Germinal center (tissue), 1 donor: ENCODE data around the gene ABHD16B.
A peak's percentile ranks its signal among the peaks of the same experiment; 100 is the strongest.

ENCODE experiments used
- DNase-seq: peaks from one replicate; pipeline ENCODE4 v3.0.0; 2012; ENCODE audit warnings: mixed read lengths, low spot score

ABHD16B gene

GRCh38 chr20:63861365-63861934 is at the start of gene ABHD16B:
Gene ABHD16B (plus strand): TSS chr20:63861498. CDS start chr20:63861541, 43 bp downstream.
- no peak for DNase-seq

GRCh38 chr20:63814891-63815614 is 46.2 kb upstream of the ABHD16B start:
- no peak for DNase-seq

DNA sequence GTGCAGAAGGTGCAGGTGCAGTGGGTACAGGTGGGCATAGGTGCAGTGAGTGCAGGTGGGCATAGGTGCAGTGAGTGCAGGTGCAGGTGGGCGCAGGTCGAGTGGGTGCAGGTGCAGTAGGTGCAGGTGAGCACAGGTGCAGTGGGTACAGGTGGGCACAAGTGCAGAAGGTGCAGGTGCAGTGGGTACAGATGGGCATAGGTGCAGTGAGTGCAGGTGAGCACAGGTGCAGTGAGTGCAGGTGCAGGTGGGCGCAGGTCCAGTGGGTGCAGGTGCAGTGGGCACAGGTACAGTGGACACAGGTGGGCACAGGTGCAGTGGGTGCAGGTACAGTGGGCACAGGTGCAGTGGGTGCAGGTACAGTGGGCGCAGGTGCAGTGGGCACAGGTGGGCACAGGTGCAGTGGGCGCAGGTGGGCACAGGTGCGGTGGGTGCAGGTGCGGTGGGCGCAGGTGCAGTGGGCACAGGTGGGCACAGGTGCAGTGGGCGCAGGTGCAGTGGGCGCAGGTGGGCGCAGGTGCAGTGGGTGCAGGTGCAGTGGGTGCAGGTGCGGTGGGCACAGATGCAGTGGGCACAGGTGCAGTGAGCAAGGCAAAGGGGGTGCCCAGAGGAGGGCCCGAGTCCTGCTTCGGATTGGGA is 45.6 kb upstream of the ABHD16B start:
- DNase-seq = no peak

GRCh38 chr20:63819224-63819921 is 41.9 kb upstream of the ABHD16B start:
- DNase-seq = no peak

GRCh38 chr20:63821811-63822210 is 39.5 kb upstream of the ABHD16B start:
- DNase-seq = no peak

- DNase-seq = no peak
Measured at GRCh38 chr20:63822276-63822696, 39.0 kb upstream of the ABHD16B start.

DNA sequence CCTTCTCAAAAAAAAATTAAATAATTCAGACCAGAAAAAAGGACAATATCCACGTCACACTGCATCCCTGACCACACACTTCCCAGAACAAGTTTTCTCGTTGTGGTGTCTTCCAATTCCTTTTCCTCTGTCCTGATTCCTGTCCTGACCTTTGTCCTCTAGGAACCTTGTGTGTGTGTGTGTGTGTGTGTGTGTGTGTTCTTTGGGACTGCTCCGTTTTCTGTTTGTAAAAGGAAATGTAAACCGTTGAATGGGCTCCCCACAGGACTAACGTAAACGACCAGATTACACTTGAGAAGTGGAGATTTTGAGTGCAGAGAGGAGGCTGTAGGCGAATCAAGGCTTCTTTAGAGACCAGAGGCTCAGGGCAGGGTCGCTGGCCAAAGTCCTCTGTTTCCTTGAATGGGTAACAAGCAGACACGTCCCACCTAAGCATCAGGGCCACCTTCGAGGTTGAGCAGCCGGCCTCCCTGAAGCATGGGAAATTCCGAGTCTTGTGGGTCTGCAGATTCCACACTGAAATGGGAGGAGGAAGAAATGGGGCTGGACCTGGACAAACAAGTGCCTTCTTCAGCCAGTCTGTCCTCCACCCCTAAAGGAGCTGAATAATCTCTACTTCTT is 37.5 kb upstream of the ABHD16B start:
- DNase-seq = no peak

DNA sequence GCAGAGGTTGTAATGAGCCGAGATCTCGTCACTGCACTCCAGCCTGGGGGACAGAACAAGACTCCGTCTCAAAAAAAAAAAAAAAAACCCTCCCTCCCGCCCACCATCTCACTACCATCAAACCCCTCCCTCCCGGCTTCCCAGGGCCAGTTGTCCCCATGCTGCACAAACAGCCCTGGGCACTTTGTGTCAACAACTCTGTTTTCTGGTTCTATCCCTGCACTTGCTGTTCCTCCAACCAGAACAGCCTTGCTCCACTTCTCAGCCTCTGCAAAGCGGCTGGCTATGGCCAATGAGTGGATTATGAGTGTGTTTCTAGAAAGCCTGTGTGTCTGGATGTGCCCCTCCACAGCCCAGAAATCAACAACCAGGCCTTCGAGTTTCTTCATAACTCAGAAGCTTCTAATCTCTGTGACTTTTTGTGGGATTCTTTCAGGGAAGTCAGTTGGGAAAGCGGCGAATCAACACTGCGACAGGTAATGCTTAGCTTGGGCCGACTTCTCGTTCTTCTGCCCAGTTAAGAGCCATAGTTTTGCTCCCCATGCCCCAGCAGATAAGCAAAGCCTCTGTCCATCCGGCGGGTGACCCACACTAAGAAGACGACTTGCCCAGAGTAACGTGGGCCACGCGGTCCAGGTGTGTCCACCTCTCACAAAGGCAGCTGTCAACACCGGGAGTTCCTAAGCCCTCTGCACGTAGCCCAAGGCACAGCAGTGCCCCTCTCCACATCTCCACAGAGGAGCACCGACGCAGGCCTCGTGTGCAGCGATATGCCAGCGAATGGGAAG is 35.8 kb upstream of the ABHD16B start:
- DNase-seq = no peak

- no peak for DNase-seq
Measured at GRCh38 chr20:63826753-63827152, 34.5 kb upstream of the ABHD16B start.

GRCh38 chr20:63828124-63828523 is 33.2 kb upstream of the ABHD16B start:
- DNase-seq = no peak

DNA sequence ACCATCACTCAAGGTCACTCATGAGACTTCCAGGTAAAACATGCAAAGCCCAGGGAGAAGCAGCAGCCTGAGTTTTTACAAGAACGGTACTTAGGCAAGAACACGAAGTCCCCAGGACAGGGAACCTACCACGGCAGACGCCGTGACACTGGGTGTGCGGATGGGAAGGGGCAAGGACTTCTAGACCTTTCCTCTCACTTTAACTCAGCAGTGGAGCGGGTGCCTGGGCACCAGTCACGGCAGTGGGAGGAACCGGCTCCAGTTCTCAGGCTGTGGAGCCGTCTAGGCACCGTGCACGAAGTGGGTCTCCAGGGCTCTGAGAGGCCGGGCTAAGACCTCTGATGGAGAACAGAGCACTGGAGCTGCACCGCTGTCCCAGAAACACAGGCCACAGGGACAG is 32.8 kb upstream of the ABHD16B start:
- DNase-seq = no peak

DNA sequence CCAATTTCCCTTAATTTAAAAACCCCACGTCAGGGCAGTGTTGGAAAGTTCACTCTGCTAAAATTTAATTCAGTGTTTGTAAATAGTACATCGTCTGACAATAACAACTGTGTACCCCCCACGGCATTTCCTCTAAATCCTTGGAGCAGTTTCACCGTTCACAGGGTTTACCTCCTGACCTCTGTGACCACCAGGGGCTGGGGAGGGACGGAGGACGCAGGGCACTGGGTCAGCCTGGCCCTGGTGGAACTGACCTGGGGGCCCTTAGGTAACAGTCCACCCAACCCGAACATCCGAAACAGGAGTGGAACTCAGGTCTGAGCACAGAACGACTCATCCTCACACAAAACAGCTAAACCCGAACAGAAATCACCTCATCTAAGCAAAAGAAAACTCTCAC is 32.3 kb upstream of the ABHD16B start:
- no peak for DNase-seq

DNA sequence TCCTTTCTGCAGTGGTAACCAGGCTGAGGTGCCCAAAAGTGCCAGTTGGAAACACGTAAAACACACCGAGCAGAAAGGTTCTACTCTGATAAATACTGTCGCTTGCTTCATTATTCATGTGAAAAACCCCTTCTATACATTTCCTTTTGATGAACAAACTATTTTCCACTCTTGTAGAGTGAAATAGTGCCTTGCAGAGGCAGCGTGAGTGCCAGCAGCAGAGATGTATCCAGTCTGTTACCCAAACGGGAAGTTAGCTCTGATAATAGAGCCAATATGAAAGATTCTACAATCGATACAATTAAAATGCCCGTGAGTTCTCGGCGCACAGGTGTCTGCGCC is 31.7 kb upstream of the ABHD16B start:
- DNase-seq = no peak

GRCh38 chr20:63829945-63830835 is 31.1 kb upstream of the ABHD16B start:
- no peak for DNase-seq

DNA sequence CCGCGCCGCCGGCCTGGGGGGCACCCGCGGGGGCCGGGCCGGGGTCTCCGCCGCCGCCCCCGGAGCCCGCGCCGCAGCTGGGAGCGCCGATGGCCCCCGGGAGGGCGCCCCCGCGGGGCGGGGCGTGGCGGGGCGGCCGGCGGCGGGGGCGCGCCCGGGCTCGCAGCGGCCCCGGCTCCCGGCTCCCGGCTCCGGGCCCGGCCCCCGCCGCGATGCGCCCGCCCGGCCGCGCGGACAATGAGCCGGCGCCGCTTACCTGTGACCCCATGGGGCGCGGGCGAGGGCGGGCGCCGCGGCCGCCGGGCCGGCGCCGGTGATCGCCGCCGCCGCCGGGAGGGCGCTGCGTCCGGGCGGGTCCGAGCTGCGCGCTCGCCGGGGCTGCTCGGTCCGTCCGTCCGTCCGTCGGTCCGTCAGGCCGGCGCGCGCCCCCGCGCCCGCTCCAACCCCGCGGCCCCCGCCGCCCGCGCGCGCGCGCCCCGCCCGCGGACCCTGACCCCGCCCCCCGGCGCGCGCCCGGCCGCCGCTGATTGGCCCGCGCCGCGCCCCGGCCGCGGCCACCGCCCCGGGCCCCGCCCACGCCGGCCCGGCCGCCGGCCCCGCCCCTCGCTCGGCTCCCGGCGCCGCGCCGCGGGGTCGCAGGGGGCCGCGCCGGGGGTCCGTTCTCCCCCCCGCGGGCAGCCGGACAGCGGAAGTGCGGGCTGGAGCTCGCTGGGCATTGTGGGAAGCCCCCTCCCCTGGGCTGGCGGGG is 30.3 kb upstream of the ABHD16B start, which contains the start of gene ZBTB46:
Gene ZBTB46 (minus strand): TSS at position 424 of the 748 bp plus-strand sequence. CDS start 40,507 bp downstream, outside the sequence.
- DNase-seq = peak; percentile 94

DNA sequence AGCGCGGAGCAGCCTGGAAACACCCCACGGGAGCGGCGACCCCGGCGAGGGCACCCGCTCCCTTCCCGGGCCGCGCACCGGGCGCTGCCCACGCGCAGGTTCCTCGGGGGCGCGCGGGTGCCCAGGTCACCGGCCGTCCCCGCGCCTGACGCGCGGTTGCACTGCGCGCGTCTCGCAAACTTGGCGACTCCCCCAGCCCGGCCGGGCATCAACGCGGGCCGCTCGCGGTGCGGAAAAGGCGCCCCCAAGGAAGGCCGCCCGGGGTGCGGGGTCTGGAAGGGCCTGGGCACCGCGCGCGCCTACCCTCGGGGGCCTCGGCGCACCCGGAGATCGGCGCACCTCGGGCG is 29.7 kb upstream of the ABHD16B start:
- DNase-seq = no peak

DNA sequence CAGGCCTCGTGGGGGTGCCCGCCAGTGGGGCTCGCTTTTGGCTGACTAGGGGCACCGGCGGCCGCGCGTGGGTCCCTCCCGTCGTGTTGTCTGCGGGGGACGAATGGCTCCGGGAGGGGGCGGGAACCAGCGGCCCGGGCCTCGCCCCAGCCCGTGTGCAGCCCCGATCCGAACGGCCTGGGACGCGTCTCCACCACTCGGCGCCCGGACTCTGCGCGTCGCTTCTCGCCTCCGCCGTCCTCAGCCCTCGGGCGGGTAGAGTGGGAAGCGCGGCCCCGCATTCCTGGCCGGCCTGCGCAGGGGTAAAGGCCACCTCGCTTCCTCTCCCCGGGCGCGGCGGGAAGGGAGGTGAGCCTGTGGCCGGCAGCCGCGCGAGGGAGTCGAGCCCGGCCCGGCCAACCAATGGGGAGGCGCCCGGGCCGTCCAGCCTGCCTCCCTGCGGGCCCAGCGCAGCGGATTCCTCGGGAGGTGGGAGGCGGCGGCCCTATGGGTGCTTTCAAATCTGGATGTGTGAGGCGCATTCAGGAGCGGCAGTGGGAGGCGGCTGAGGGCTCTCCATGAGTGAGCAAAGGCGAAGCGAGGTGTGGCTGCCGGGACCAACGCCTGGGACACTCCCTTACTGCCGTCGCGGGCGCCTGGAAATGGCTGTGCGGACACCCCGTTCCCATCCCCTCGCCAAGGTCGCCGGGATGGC is 29.2 kb upstream of the ABHD16B start:
- DNase-seq = no peak

GRCh38 chr20:63833776-63834490 is 27.4 kb upstream of the ABHD16B start:
- no peak for DNase-seq

- no peak for DNase-seq
Measured at GRCh38 chr20:63834491-63834880, 26.8 kb upstream of the ABHD16B start.
